Neural cell (in vitro differentiated cells): ENCODE data around the gene STRBP. TPM values are rescaled to one million over a fixed set of nuclear protein-coding genes. Genes with fewer than 3 reads are reported as not detected.

Experiments
- H2AFZ ChIP-seq: fragments of 200-600, 300-800 bp; sonication (generic), shearing (Covaris generic); 2 replicates; pipeline ENCODE4 v1.6.0; 2014; ENCODE audit warnings: low read depth, mild to moderate bottlenecking, antibody characterized with exemption, low read length, moderate library complexity
- H3F3A ChIP-seq: fragments of 200-600 bp; shearing (Covaris generic); 2 replicates; pipeline ENCODE4 v1.6.1; 2016; ENCODE audit warnings: mild to moderate bottlenecking, moderate library complexity, mixed read lengths, antibody characterized with exemption, low read length; ENCODE audit not compliant: insufficient read depth, poor library complexity, severe bottlenecking
- H3K27ac ChIP-seq: fragments of 200-600, 300-800 bp; sonication (generic), shearing (Covaris generic); 2 replicates; pipeline ENCODE4 v1.5.1; 2014; ENCODE audit warnings: mild to moderate bottlenecking, low read length, moderate library complexity
- H3K27me3 ChIP-seq: fragments of 300-800, 200-600 bp; sonication (generic), shearing (Covaris generic); 2 replicates; pipeline ENCODE4 v1.6.0; 2014; ENCODE audit warnings: mild to moderate bottlenecking, low read depth, low read length, moderate library complexity; ENCODE audit not compliant: insufficient read depth
- H3K36me3 ChIP-seq: fragments of 300-800, 200-600 bp; sonication (generic), shearing (Covaris generic); 2 replicates; pipeline ENCODE4 v1.5.1; 2014; ENCODE audit warnings: mild to moderate bottlenecking, antibody characterized with exemption, low read length, moderate library complexity; ENCODE audit not compliant: insufficient read depth
- H3K4me2 ChIP-seq: fragments of 300-800, 200-600 bp; sonication (generic), shearing (Covaris generic); 2 replicates; pipeline ENCODE4 v1.6.0; 2014; ENCODE audit warnings: mild to moderate bottlenecking, low read length
- H3K4me3 ChIP-seq: fragments of 300-800, 200-600 bp; sonication (generic), shearing (Covaris generic); 2 replicates; pipeline ENCODE4 v1.5.1; 2014; ENCODE audit warnings: mild to moderate bottlenecking, low read length, moderate library complexity
- H3K79me2 ChIP-seq: fragments of 200-600 bp; shearing (Covaris generic); replicated peaks from 2 replicates; pipeline ENCODE4 v1.6.0; 2014; ENCODE audit warnings: mild to moderate bottlenecking, low read length, moderate library complexity; ENCODE audit not compliant: insufficient read depth
- H3K9ac ChIP-seq: fragments of 300-800, 200-600 bp; sonication (generic), shearing (Covaris generic); 2 replicates; pipeline ENCODE4 v1.6.1; 2016; ENCODE audit warnings: mild to moderate bottlenecking, low read length, mixed read lengths
- H3K9me2 ChIP-seq: fragments of 200-600 bp; shearing (Covaris generic); 2 replicates; pipeline ENCODE4 v1.6.1; 2016; ENCODE audit warnings: mild to moderate bottlenecking, low read length, mixed read lengths; ENCODE audit not compliant: insufficient read depth
- H3K9me3 ChIP-seq: fragments of 200-600, 300-800 bp; sonication (generic), shearing (Covaris generic); 2 replicates; pipeline ENCODE4 v1.6.1; 2016; ENCODE audit warnings: mild to moderate bottlenecking, mixed run types, low read length, moderate library complexity, mixed read lengths
- H4K20me1 ChIP-seq: fragments of 200-600 bp; shearing (Covaris generic); 2 replicates; pipeline ENCODE4 v1.6.1; 2016; ENCODE audit warnings: mild to moderate bottlenecking, mixed run types; ENCODE audit not compliant: insufficient read depth
- CTCF ChIP-seq: fragments of 450-650 bp; IDR thresholded peaks from 2 replicates; pipeline ENCODE4 v1.5.1; 2014; ENCODE audit warnings: antibody characterized with exemption, mild to moderate bottlenecking, moderate library complexity; ENCODE audit not compliant: poor library complexity, severe bottlenecking
- EP300 ChIP-seq: fragments of 450-650 bp; conservative IDR thresholded peaks from 2 replicates; pipeline ENCODE4 v1.6.1; 2014; ENCODE audit warnings: antibody characterized with exemption, mild to moderate bottlenecking, moderate library complexity; ENCODE audit not compliant: poor library complexity, severe bottlenecking
- EZH2 ChIP-seq: fragments of 200-600, 300-800 bp; shearing (Covaris generic), sonication (generic); IDR thresholded peaks from 2 replicates; pipeline ENCODE4 v1.6.1; 2014; ENCODE audit warnings: antibody characterized with exemption, low read length, borderline replicate concordance, mild to moderate bottlenecking; ENCODE audit not compliant: insufficient read depth, poor library complexity, severe bottlenecking
- MXI1 ChIP-seq: fragments of 450-650 bp; conservative IDR thresholded peaks from 2 replicates; pipeline ENCODE4 v1.6.1; 2014; ENCODE audit warnings: antibody characterized with exemption, mild to moderate bottlenecking; ENCODE audit not compliant: poor library complexity, severe bottlenecking
- POLR2AphosphoS5 ChIP-seq: IDR thresholded peaks from 2 replicates; pipeline ENCODE4 v1.6.1; 2012
- RAD21 ChIP-seq: fragments of 450-650 bp; conservative IDR thresholded peaks from 2 replicates; pipeline ENCODE4 v1.6.1; 2014; ENCODE audit warnings: antibody characterized with exemption, mild to moderate bottlenecking, moderate library complexity
- REST ChIP-seq: IDR thresholded peaks from 2 replicates; pipeline ENCODE4 v1.6.1; 2012; ENCODE audit warnings: borderline replicate concordance
- SMC3 ChIP-seq: fragments of 450-650 bp; conservative IDR thresholded peaks from 2 replicates; pipeline ENCODE4 v1.6.1; 2014; ENCODE audit warnings: antibody characterized with exemption, mild to moderate bottlenecking, moderate library complexity; ENCODE audit not compliant: poor library complexity
- TAF1 ChIP-seq: IDR thresholded peaks from 2 replicates; pipeline ENCODE4 v1.6.1; 2012; ENCODE audit warnings: low read depth
- polyA plus RNA-seq: library from polyadenylated mRNA; depleted of rRNA; stranded (reverse); fragments of >200 nt; gene quantifications from 2 replicates; pipeline ENCODE4 v1.2.3, GENCODE V29; 2014

The STRBP gene
- polyA plus RNA-seq, 1 donor from 2014 or later: 64.6 TPM

GRCh38 chr9:123237220-123237619 lies 31.2 kb downstream of the STRBP start:
- no peak overlapping the region for H2AFZ ChIP-seq
- H3K36me3 ChIP-seq: no peaks in the 10 kb centered on the region
- H3K4me2 ChIP-seq: no peak overlapping the region
- peaks cover 3% of the 10 kb centered on the region for H3K27me3 ChIP-seq
- no peak for TF ChIP-seq CTCF
- no peak for TF ChIP-seq REST
- no peak for TF ChIP-seq POLR2AphosphoS5
- no peak for TF ChIP-seq EP300
- no peak for TF ChIP-seq MXI1
- TF ChIP-seq SMC3: no peak
- no peak for TF ChIP-seq RAD21
- no peak for TF ChIP-seq TAF1
- H3K9me3 ChIP-seq: no peaks in the 10 kb centered on the region
- H3K79me2 ChIP-seq: peaks cover 29% of the 10 kb centered on the region
- H3K9ac ChIP-seq: no peak overlapping the region
- no peak overlapping the region for H3K4me3 ChIP-seq
- H4K20me1 ChIP-seq: no peaks in the 10 kb centered on the region
- no peak overlapping the region for H3K27ac ChIP-seq
- H3K9me2 ChIP-seq: no peaks in the 10 kb centered on the region
- H3F3A ChIP-seq: no peaks in the 10 kb centered on the region

- Histone ChIP-seq H3K4me3 (no peak overlapping the region), H2AFZ (no peak overlapping the region), H3K4me2 (no peak overlapping the region), H3K9me2 (no peaks in the 10 kb centered on the region), H3K27me3 (peaks cover 3% of the 10 kb centered on the region), H3K36me3 (no peaks in the 10 kb centered on the region), H3K9me3 (no peaks in the 10 kb centered on the region), H3K9ac (no peak overlapping the region), H4K20me1 (no peaks in the 10 kb centered on the region), H3K27ac (no peak overlapping the region), H3F3A (no peaks in the 10 kb centered on the region), H3K79me2 (peaks cover 17% of the 10 kb centered on the region)
- TF ChIP-seq EZH2: no peak
- TF ChIP-seq MXI1: no peak
- no peak for TF ChIP-seq RAD21
- TF ChIP-seq EP300: no peak
- TF ChIP-seq TAF1: no peak
- no peak for TF ChIP-seq POLR2AphosphoS5
- TF ChIP-seq SMC3: no peak
Measured at GRCh38 chr9:123235448-123235847, 32.9 kb downstream of the STRBP start.

GRCh38 chr9:123234853-123235252 lies 33.5 kb downstream of the STRBP start:
- no peaks in the 10 kb centered on the region for H3K9me3 ChIP-seq
- peaks cover 11% of the 10 kb centered on the region for H3K79me2 ChIP-seq
- H3K36me3 ChIP-seq: no peaks in the 10 kb centered on the region

More at GRCh38 chr9:123234853-123235252, 33.5 kb downstream of the STRBP start:
- no peak overlapping the region for H3K27ac ChIP-seq
- H3F3A ChIP-seq: no peaks in the 10 kb centered on the region
- H3K4me3 ChIP-seq: no peak overlapping the region
- no peak for TF ChIP-seq CTCF
- no peak for TF ChIP-seq RAD21
- TF ChIP-seq MXI1: no peak
- no peak for TF ChIP-seq POLR2AphosphoS5
- TF ChIP-seq EP300: no peak
- TF ChIP-seq REST: no peak
- no peak for TF ChIP-seq EZH2
- TF ChIP-seq SMC3: no peak
- no peak for TF ChIP-seq TAF1
- H3K27me3 ChIP-seq: peaks cover 3% of the 10 kb centered on the region
- no peak overlapping the region for H3K9ac ChIP-seq
- H4K20me1 ChIP-seq: no peaks in the 10 kb centered on the region
- H3K9me2 ChIP-seq: no peaks in the 10 kb centered on the region
- no peak overlapping the region for H2AFZ ChIP-seq
- H3K4me2 ChIP-seq: no peak overlapping the region
